Kidney epithelial cell (primary cell): ENCODE measurements around the gene TGM3. TPM values are rescaled to one million over a fixed set of nuclear protein-coding genes. Genes with fewer than 3 reads are reported as not detected.

Experiments used
- DNase-seq: peaks from one replicate; pipeline ENCODE4 v3.0.0-alpha.2; 2010; ENCODE audit warnings: low read depth
- H3K27me3 ChIP-seq: 2 replicates; pipeline ENCODE4 v1.6.0; 2011; ENCODE audit warnings: low read length; ENCODE audit not compliant: control insufficient read depth, insufficient read depth
- H3K36me3 ChIP-seq: 2 replicates; pipeline ENCODE4 v1.5.1; 2011; ENCODE audit warnings: low read length; ENCODE audit not compliant: control insufficient read depth, insufficient read depth
- H3K4me3 ChIP-seq: 2 replicates; pipeline ENCODE4 v1.5.1; 2011; ENCODE audit warnings: low read depth, mild to moderate bottlenecking, control low read depth, low read length
- total RNA-seq: library from RNA; depleted of rRNA; stranded (reverse); fragments of >200 nt; gene quantifications from 2 replicates; pipeline ENCODE4 v1.2.3, GENCODE V29; 2015
- TF ChIP-seq, protein P1 (sequence below): IDR thresholded peaks from 2 replicates; pipeline ENCODE4 v1.5.1; 2011; ENCODE audit warnings: mild to moderate bottlenecking, moderate library complexity, low read length, control low read depth, inconsistent platforms; ENCODE audit not compliant: insufficient read depth, poor library complexity, severe bottlenecking

TGM3 gene
- total RNA-seq, 1 donor from 2014 or later = not detected

DNA sequence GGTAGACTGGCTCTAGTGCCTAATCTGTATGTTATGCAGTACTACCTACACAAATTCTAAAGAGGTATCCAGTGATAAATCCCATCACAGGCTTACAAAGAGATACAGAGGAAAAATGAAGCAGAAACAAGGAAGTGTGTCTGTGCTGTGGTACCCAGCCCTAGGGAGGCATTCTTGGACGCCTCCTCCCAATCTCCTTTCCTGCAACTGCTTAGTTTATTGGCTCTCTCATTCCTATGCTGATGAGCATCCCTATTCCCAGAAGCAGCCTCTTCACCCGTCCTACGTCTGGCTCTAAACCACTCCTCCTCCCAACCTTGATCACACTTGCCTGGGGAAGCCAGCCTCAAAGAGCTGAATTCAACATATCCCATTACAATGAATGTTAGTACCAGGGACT lies 50.4 kb downstream of the TGM3 start:
- H3K4me3 ChIP-seq = no peak overlapping the region
- no peak for DNase-seq
- TF ChIP-seq, protein P1, sequence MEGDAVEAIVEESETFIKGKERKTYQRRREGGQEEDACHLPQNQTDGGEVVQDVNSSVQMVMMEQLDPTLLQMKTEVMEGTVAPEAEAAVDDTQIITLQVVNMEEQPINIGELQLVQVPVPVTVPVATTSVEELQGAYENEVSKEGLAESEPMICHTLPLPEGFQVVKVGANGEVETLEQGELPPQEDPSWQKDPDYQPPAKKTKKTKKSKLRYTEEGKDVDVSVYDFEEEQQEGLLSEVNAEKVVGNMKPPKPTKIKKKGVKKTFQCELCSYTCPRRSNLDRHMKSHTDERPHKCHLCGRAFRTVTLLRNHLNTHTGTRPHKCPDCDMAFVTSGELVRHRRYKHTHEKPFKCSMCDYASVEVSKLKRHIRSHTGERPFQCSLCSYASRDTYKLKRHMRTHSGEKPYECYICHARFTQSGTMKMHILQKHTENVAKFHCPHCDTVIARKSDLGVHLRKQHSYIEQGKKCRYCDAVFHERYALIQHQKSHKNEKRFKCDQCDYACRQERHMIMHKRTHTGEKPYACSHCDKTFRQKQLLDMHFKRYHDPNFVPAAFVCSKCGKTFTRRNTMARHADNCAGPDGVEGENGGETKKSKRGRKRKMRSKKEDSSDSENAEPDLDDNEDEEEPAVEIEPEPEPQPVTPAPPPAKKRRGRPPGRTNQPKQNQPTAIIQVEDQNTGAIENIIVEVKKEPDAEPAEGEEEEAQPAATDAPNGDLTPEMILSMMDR = no peak
- no peaks in the 10 kb centered on the region for H3K36me3 ChIP-seq
- H3K27me3 ChIP-seq = peaks cover 2% of the 10 kb centered on the region

DNA sequence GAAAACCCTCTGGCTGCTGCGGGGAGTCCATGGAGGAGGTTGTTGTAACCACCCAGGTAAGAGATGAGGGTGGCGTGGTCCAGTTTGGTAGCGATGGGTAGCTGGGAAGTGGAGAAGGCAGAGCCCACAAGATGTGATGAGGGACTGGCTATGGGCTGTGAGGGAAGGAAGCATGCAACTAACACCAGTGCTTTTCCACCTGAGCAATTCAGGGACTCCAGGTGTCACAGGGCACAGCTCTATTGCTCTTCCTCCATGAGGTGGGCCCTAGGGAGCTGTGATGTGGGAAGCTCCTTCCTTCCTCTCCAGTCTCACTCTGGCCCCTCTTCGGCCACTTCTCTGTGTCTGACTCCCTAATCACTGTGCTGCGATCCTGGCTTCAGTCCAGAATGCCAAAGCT lies 52.5 kb downstream of the TGM3 start:
- DNase-seq = no peak
- peaks cover 2% of the 10 kb centered on the region for H3K27me3 ChIP-seq
- TF ChIP-seq, protein P1 = no peak
- H3K36me3 ChIP-seq = no peaks in the 10 kb centered on the region
- no peak overlapping the region for H3K4me3 ChIP-seq

DNA sequence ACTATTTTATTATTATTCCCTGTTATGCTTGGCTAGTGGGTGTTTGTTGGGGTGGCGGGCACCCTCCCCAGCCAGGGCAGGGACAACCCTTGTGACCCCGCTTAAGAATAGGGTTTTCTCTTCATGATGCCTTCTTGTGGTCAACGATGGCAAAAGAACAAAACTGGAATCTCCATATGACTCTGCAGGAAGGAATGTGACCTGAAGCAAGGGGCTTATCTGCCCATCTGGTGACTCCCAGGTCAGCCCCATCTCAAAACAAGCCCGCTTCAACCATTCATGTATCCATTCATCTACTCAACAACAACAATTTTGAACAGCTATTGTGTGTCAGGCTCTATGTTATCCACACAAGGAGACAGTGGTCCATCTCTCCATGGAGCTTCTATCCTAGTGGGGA lies 54.0 kb downstream of the TGM3 start:
- Histone ChIP-seq H3K27me3 (peaks cover 4% of the 10 kb centered on the region), H3K4me3 (no peak overlapping the region), H3K36me3 (no peaks in the 10 kb centered on the region)
- no peak for DNase-seq
- TF ChIP-seq, protein P1 = no peak

DNA sequence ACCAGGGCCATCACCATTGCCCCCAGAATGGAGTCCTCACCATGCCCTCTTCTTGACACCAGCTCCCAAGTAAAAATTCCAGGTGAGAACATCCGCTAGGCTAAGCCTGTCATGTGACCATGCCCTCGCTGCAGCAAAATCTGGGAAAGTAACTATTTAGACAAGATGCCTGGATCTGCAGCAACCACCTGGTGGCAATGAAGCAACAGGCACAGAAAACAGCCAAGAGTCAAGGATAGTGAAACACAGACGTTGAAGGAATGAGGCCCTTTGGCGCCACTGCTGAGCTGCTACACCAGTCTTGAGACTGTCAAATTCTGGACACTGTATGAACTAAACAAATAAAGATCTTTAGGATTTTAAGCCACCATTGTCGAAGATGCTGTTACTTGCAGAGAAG lies 54.8 kb downstream of the TGM3 start:
- Histone ChIP-seq H3K27me3 (peaks cover 4% of the 10 kb centered on the region), H3K36me3 (no peaks in the 10 kb centered on the region), H3K4me3 (no peak overlapping the region)
- DNase-seq = no peak
- TF ChIP-seq, protein P1 = no peak

DNA sequence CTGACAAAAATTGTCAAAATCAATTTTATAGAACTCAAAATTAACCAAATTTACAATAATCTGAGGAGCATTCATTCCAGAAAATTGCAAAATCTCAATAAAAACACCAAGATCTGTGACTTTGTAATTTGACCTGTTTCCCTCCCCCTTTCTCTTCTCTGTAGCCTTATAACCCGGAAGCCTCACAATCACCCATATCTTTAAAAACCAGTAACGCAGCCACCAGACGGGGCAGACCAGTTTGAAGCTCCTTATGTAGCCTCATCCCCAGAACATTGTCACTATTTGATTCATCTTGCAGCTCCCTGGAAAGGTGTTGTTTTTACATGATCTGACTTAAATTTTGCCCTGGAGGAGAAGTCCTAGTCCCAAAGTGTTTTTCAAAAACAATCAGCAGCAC lies 57.4 kb downstream of the TGM3 start:
- TF ChIP-seq, protein P1 = no peak
- H3K4me3 ChIP-seq = no peak overlapping the region
- H3K27me3 ChIP-seq = peaks cover 4% of the 10 kb centered on the region
- DNase-seq = no peak
- no peaks in the 10 kb centered on the region for H3K36me3 ChIP-seq

DNA sequence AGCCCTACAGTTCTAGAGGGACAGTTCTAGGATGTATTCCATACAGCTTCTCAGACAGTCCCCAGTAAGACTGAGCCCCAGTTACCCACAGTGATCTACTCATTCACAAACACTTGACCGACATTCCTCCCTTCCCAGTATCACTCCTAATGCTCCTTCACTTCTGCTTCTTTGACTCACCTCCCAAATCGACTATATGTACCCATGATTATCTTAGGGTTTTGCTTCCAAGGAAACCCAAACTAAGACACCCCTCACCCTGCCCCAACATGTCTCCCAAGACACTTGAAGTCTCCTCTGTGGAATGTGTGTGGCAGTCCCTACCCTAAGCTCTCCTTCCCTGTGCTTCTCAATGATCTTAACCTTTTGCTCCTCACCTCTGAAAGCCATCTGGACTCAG lies 61.3 kb downstream of the TGM3 start:
- TF ChIP-seq, protein P1 = no peak
- no peak for DNase-seq
- H3K4me3 ChIP-seq = no peak overlapping the region
- H3K27me3 ChIP-seq = peaks cover 2% of the 10 kb centered on the region
- no peaks in the 10 kb centered on the region for H3K36me3 ChIP-seq
